HepG2 (cell line): Measurements from ENCODE around the gene OSBPL2. TPM values are rescaled to one million over a fixed set of nuclear protein-coding genes. Genes with fewer than 3 reads are reported as not detected.

Experiments used
- CHCHD3 ChIP-seq: sonication (generic); formaldehyde crosslinking; IDR thresholded peaks from 2 replicates; pipeline ENCODE4 v1.8.0; 2022; ENCODE audit warnings: mild to moderate bottlenecking, missing genetic modification reagents, moderate library complexity
- EHMT2 ChIP-seq: fragments of 200-600 bp; sonication (generic); IDR thresholded peaks from 2 replicates; pipeline ENCODE4 v1.7.0; 2017; ENCODE audit warnings: antibody characterized with exemption, low read depth, low read length, borderline replicate concordance
- GTF3A ChIP-seq: sonication (generic); formaldehyde crosslinking; conservative IDR thresholded peaks from 2 replicates; pipeline ENCODE4 v1.4.0; 2020; ENCODE audit warnings: mild to moderate bottlenecking, missing genetic modification reagents
- HIVEP1 ChIP-seq: sonication (generic); formaldehyde crosslinking; IDR thresholded peaks from 2 replicates; pipeline ENCODE4 v1.4.0; 2020; ENCODE audit warnings: mild to moderate bottlenecking, missing genetic modification reagents
- ISL2 ChIP-seq: sonication (generic); formaldehyde crosslinking; IDR thresholded peaks from 2 replicates; pipeline ENCODE4 v1.5.0; 2020; ENCODE audit warnings: missing genetic modification reagents
- PAWR ChIP-seq: sonication (generic); formaldehyde crosslinking; IDR thresholded peaks from 2 replicates; pipeline ENCODE4 v1.4.0; 2020; ENCODE audit warnings: missing genetic modification reagents, mild to moderate bottlenecking, borderline replicate concordance
- SATB2 ChIP-seq: sonication (generic); formaldehyde crosslinking; IDR thresholded peaks from 2 replicates; pipeline ENCODE4 v1.5.0; 2020; ENCODE audit warnings: missing genetic modification reagents
- ZNF138 ChIP-seq: sonication (generic); formaldehyde crosslinking; IDR thresholded peaks from 2 replicates; pipeline ENCODE4 v1.5.0; 2020; ENCODE audit warnings: mild to moderate bottlenecking, low read depth, missing genetic modification reagents
- ZNF678 ChIP-seq: sonication (generic); formaldehyde crosslinking; IDR thresholded peaks from 2 replicates; pipeline ENCODE4 v1.4.0; 2020; ENCODE audit warnings: mild to moderate bottlenecking, missing genetic modification reagents
- polyA plus RNA-seq, 8 experiments: library from polyadenylated mRNA; depleted of rRNA in 3 of 8; stranded (reverse) in 7 of 8; unstranded in 1 of 8; fragments of >200 nt; fragmentation: Illumina TruSeq in 4 of 8; extraction: Trizol in 4 of 8; gene quantifications; 2 replicates each; pipeline versions ENCODE4 v1.2.1 to v1.2.3, GENCODE V29; 2011 to 2016; ENCODE audit warnings: low read depth in 4 of 8, missing spikeins in 1 of 8, mixed read lengths in 1 of 8; ENCODE audit not compliant: insufficient read depth in 1 of 8
- total RNA-seq, 5 experiments: library from RNA; depleted of rRNA; stranded (reverse); fragments of >200 nt; fragmentation: Illumina TruSeq; extraction: Trizol; gene quantifications; 2 replicates each; pipeline ENCODE4 v1.2.3, GENCODE V29; 2016; ENCODE audit warnings: low read depth in 1 of 5
- TF ChIP-seq, protein P1 (sequence below): sonication (generic); formaldehyde crosslinking; IDR thresholded peaks from 2 replicates; pipeline ENCODE4 v1.5.0; 2020; ENCODE audit warnings: mild to moderate bottlenecking, missing genetic modification reagents, borderline replicate concordance
- TF ChIP-seq, protein P2 (sequence below): IDR thresholded peaks from 2 replicates; pipeline ENCODE4 v1.6.1; 2016; ENCODE audit warnings: low read depth, missing genetic modification reagents, missing compliant biosample characterization
- TF ChIP-seq, protein P3 (sequence below): sonication (generic); formaldehyde crosslinking; IDR thresholded peaks from 2 replicates; pipeline ENCODE4 v1.4.0; 2020; ENCODE audit warnings: mild to moderate bottlenecking, missing genetic modification reagents
- TF ChIP-seq, protein P4 (sequence below): sonication (generic); formaldehyde crosslinking; IDR thresholded peaks from 2 replicates; pipeline ENCODE4 v1.4.0; 2020; ENCODE audit warnings: missing genetic modification reagents

The OSBPL2 gene
- total and polyA plus RNA-seq, 2 of the 13 experiments (the other 11 are each of a cell fraction or from before 2014, with no cell fraction given) = 18.5 to 37.4 TPM

DNA sequence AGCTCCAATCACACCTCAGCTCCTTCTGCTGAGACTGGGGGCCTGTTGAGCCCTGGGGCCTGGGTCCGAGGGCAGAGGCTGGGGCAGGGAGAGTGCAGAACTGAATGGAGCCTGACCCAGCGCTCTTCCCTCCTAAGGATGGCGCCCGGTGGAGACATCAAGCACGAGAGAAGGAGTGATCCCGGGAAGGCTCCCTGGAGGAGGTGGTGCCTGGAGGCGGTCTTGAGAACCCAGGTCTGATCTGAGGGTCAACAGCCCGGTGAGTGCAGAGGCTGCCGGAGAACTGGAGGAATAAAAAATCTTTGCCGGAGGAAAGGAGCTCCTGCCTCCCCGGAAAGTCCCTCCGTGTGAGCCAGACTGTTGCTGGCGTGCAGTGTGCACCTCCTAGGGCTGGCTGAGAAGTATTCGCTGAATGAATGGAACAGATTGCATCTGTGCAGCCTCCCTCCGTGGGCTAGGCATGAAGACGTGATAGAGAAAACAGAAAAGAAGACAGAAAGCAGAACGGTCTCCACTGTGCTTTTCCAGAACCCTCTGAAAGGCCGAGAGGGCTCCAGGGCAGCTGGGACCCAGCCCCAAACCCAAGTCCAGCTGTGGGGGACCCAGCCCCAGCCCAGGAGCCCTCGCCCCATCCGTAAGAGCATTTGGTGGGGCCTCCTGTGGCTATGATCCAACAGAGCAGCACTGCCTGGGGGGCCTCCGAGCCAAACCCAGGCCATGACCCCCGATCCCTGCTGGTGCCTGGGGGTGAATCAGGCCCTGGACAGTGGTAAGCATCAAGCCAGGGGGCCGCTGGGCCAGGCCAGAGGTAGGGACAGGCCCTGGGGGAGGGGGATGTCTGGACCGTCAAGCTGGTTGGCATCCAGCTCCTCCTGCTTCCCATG lies 11.4 kb upstream of the OSBPL2 start (continued):
- TF ChIP-seq HIVEP1 (CRISPR knock-in tag) = 0 out of 2 replicates have a peak, but pooled peaks have one; percentile 11
- TF ChIP-seq, protein P1, sequence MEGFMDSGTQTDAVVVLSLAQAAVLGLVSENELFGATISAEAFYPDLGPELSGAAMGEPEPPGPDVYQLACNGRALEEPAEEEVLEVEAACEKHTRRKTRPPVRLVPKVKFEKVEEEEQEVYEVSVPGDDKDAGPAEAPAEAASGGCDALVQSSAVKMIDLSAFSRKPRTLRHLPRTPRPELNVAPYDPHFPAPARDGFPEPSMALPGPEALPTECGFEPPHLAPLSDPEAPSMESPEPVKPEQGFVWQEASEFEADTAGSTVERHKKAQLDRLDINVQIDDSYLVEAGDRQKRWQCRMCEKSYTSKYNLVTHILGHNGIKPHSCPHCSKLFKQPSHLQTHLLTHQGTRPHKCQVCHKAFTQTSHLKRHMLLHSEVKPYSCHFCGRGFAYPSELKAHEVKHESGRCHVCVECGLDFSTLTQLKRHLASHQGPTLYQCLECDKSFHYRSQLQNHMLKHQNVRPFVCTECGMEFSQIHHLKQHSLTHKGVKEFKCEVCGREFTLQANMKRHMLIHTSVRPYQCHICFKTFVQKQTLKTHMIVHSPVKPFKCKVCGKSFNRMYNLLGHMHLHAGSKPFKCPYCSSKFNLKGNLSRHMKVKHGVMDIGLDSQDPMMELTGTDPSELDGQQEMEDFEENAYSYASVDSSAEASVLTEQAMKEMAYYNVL (CRISPR knock-in tag) = 0 out of 2 replicates have a peak, but pooled peaks have one; percentile 17
- no peak for TF ChIP-seq GTF3A (CRISPR knock-in tag)
- TF ChIP-seq SATB2 (CRISPR knock-in tag) = no peak
- TF ChIP-seq ISL2 = no peak
- peak; percentile 20; the same call in 1 of the 2 replicates for TF ChIP-seq ZNF678
- no peak for TF ChIP-seq PAWR (CRISPR knock-in tag)
- TF ChIP-seq, protein P2, sequence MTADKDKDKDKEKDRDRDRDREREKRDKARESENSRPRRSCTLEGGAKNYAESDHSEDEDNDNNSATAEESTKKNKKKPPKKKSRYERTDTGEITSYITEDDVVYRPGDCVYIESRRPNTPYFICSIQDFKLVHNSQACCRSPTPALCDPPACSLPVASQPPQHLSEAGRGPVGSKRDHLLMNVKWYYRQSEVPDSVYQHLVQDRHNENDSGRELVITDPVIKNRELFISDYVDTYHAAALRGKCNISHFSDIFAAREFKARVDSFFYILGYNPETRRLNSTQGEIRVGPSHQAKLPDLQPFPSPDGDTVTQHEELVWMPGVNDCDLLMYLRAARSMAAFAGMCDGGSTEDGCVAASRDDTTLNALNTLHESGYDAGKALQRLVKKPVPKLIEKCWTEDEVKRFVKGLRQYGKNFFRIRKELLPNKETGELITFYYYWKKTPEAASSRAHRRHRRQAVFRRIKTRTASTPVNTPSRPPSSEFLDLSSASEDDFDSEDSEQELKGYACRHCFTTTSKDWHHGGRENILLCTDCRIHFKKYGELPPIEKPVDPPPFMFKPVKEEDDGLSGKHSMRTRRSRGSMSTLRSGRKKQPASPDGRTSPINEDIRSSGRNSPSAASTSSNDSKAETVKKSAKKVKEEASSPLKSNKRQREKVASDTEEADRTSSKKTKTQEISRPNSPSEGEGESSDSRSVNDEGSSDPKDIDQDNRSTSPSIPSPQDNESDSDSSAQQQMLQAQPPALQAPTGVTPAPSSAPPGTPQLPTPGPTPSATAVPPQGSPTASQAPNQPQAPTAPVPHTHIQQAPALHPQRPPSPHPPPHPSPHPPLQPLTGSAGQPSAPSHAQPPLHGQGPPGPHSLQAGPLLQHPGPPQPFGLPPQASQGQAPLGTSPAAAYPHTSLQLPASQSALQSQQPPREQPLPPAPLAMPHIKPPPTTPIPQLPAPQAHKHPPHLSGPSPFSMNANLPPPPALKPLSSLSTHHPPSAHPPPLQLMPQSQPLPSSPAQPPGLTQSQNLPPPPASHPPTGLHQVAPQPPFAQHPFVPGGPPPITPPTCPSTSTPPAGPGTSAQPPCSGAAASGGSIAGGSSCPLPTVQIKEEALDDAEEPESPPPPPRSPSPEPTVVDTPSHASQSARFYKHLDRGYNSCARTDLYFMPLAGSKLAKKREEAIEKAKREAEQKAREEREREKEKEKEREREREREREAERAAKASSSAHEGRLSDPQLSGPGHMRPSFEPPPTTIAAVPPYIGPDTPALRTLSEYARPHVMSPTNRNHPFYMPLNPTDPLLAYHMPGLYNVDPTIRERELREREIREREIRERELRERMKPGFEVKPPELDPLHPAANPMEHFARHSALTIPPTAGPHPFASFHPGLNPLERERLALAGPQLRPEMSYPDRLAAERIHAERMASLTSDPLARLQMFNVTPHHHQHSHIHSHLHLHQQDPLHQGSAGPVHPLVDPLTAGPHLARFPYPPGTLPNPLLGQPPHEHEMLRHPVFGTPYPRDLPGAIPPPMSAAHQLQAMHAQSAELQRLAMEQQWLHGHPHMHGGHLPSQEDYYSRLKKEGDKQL (CRISPR knock-in tag) = no peak
- no peak for TF ChIP-seq ZNF138 (CRISPR knock-in tag)
- TF ChIP-seq CHCHD3 (CRISPR knock-in tag) = no peak
- no peak for TF ChIP-seq EHMT2
- TF ChIP-seq, protein P3, sequence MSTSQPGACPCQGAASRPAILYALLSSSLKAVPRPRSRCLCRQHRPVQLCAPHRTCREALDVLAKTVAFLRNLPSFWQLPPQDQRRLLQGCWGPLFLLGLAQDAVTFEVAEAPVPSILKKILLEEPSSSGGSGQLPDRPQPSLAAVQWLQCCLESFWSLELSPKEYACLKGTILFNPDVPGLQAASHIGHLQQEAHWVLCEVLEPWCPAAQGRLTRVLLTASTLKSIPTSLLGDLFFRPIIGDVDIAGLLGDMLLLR = peak; percentile 48; the same call in 1 of the 2 replicates
- TF ChIP-seq, protein P4, sequence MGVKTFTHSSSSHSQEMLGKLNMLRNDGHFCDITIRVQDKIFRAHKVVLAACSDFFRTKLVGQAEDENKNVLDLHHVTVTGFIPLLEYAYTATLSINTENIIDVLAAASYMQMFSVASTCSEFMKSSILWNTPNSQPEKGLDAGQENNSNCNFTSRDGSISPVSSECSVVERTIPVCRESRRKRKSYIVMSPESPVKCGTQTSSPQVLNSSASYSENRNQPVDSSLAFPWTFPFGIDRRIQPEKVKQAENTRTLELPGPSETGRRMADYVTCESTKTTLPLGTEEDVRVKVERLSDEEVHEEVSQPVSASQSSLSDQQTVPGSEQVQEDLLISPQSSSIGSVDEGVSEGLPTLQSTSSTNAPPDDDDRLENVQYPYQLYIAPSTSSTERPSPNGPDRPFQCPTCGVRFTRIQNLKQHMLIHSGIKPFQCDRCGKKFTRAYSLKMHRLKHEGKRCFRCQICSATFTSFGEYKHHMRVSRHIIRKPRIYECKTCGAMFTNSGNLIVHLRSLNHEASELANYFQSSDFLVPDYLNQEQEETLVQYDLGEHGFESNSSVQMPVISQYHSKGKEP = no peak
